ENCODE measurements around the gene OS9.

The OS9 gene

DNA sequence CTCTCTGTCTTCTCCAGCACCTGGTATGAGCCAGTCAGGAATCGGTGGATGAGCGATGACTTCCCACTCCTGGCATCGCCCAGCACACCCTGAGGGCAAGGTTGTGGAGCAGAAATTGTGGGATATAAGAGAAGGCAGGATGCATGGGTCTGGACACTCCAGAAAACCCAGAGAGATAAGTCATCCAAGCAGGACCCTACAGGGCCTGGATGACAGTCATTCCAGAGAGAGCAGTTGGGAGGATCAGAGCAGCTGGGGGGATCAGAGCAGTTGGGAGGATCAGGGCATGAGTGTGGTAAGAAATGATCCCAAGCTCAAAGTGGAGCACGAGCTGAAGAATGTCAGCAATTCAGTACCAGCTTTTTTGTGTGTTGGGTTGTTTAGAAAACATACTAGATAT lies 40.7 kb downstream of the OS9 start:
- no peak for FAIRE-seq
- no peak for DNase-seq (ENCODE audit: extremely low spot score, insufficient read length, low read depth)

DNA sequence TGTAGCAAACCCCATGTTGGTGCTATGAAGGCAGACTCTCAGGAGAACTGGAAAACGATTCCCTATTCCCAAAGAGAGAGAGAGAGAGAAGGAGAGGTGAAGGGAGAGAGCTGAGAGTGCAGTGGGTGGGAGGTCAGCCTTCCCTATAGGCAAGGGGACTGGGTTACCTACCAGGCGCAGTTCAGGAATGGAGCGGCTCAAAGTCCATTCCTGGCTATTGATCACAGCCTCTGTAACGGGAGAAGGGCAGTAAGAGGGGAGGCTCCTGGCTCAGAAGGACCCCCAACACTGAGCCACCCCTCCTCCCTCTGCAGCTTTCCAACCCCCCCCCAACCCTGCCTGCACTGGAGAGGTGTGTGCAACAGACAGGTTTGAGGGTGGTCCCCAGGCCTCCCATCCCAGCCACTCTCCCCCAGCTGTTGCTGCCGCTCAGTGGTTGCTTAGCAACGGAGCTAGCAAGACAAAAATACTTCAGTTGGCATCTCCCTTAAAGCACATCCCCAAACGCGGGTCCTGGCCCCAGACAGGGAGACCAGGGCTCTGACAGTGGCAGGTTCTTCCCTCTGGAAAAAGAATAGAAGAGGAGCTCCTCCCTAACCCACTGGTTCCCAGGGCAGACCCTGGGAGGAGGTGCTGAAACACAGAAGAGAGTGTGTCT lies 41.4 kb downstream of the OS9 start:
- DNase-seq (ENCODE audit: extremely low spot score, insufficient read length, low read depth) (no peak), FAIRE-seq (no peak)

DNA sequence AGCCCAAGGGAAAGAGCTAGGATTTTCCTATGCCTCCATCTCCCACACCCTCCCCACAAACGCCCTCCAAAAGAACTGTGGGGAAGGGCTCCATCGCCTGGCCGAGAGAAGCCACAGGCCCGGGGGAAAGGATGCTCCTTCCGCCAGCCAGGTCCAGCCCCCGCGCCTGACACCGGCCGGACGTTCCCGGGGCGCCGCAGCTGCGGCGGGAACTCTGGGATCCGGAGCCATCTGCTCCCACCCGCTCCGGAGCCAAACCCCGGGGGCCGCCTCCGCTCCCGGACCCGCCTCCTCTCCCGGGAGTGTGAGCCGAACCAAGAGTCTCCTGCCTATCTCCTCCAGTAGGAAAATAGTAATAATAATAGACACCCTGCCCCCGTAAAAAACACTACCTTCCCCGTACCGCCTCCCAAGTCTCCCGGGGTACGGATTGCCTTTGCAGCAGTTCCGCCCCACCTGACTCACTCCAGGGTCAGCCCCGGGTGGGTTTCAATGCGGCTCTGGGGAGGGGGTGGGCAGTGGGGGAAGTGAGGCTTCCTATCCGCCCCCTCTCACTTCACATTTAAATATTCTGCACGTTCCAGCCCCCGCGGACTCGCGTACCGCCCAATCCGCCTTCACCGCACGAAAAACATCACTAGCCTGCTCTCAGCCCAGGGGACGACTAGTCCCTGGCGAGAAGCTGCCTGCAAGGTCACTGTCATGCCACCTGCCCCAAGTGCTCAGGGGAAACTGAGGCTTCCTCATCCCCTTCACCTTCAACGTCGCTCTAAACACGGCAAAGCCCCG lies 42.2 kb downstream of the OS9 start:
- DNase-seq (ENCODE audit: extremely low spot score, insufficient read length, low read depth) (no peak), FAIRE-seq (no peak)

DNA sequence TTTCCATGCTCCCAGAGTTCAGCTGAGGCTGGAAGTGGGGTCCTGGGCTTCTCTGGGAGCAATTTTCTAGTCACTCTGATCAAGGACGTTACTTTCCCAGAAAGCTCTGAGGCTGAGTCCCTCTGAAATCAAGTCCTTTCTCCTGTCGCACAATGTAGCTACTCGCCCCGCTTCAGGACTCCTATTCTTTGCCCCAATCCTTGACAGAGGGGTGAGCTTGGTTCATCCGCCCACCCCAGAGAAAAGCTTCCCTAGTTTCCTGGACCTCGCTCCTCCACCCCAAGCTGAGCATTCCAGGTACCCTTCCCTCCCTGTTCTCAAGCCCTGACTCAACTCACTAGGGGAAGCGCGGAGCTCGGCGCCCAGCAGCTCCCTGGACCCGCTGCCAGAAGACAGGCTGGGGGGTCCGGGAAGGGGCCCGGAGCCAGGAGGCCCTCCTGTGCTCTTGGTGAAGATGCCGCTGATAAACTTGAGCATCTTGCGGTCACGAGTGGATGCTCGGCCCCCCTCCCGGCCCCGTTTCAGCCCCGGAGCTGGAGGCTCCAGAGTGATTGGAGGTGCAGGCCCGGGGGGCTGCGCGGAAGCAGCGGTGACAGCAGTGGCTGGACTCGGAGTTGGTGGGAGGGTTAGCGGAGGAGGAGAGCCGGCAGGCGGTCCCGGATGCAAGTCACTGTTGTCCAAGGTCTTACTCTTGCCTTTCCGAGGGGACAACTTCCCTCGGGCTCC lies 43.0 kb downstream of the OS9 start:
- FAIRE-seq (no peak), DNase-seq (ENCODE audit: extremely low spot score, insufficient read length, low read depth) (no peak)

DNA sequence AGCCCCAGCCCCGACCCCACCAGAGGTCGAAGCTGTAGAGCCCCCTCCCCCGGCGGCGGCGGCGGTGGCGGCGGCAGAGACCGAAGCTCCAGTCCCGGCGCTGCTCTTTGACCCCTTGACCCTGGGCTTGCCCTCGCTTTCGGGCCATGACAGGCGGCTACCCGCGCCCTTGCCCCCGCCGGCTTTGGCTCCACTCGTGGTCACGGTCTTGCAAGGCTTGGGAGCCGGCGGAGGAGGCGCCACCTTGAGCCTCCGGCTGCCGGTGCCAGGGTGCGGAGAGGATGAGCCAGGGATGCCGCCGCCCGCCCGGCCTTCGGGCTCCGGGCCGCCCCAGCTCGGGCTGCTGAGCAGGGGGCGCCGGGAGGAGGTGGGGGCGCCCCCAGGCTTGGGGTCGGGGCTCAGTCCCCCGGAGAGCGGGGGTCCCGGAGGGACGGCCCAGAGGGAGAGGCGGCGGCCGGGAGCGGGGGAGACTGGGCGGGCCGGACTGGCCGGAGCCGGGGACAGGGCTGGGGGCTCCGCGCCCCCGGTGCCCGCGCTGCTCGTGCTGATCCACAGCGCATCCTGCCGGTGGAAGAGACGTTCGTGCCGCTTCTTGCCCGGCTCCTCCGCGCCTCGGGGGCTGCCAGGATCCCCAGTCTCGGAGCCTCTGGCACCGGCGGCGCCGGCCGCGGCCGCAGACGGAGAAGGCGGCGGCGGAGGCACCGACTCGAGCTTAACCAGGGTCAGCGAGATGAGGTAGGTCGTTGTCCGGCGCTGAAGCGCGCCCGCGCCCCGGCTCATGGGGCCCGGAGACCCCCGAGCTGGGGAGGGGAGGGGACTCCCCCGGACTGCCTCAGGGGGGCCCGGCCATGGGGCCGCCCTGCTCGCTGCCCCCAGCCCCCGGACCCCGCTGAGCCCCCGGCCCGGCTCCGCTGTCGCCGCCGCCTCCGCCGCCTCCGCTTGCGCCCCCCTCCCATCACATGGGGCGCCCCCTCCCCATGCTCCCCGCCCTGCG lies 43.8 kb downstream of the OS9 start:
- DNase-seq (ENCODE audit: extremely low spot score, insufficient read length, low read depth) (no peak), FAIRE-seq (no peak)

DNA sequence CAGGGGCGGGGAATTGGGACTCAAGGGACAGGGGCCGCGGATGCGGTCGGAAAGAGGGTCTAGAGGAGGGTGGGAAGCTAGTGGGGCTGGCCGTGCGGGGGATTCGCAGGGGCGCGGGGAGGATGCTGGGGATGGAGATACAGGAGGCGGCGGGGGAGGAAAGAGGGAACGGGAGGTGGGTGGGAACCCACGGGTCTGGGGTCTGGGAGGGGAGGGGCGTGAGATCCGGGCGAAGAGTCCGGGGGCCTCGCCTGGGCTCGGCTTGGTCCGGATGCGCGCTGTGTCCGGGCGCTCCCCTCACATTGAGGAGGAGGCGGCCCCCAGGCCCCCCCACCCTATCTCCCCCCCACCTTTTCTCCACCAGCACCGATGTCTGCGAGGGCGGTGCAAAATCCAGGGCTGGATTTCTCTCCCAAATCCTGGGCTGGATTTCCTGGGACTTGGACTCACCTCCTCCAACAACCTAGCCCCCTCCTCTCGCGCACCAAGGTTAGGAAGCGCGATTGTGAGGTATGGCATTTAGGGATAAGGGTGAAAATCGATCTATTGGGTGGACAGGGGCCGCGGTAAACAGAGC lies 44.8 kb downstream of the OS9 start, which contains the start of gene AGAP2:
AGAP2 (minus strand) TSS at position 82 of the 577 bp plus-strand sequence. CDS start 496 bp downstream, outside the sequence.
- FAIRE-seq (no peak), DNase-seq (ENCODE audit: extremely low spot score, insufficient read length, low read depth) (no peak)

DNA sequence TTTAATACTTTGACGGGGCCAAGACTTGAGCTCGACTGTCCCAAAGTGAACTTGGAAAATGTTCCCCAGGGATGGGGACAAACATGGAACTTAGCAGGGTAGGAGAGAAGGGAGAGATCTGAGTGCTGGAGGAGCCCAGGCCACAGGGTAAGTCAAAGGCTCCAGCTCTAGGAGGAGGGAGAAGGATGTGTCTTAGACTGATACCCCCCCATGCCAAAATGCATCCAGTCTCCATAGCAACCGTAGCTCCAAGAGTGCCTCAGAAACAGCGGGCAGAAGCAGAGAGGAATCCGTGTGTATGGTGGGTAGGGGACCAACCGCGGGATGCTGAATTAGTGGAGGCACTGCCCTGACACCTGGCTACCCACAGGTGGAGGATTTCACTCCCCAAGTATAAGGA lies 45.5 kb downstream of the OS9 start:
- FAIRE-seq, result no peak
- DNase-seq (ENCODE audit: extremely low spot score, insufficient read length, low read depth), result no peak

DNA sequence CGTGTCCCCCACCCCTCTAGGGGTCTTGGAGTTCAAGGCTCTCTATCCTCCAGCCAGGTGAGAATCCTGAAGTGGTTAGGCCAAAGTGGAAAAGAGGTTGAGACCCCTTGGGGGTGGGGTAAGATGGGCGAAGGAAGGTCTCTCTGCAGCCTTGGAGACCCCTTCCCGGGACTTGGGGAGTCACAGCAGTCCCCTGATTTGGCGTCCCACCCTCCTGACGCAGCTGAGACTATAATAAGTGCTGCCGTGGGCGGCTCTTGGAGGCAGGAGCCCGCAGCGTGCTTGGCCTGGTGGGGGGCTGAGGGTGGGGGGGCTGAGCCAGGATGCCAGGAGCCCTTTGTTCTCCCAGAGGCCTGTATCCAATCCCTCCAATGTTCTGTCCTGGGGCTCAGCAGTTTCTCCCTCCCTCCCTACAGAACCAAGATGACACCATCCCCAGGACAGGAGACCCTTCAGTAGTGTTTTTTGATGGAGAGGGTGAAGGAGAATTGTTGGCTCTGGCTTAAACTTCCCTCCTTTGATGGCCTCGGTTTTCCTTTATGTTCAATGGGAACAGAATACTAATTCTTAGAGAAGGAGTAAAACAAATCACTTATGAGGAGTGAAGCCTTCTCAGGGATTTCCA lies 46.1 kb downstream of the OS9 start:
- no peak for FAIRE-seq
- DNase-seq (ENCODE audit: extremely low spot score, insufficient read length, low read depth), result no peak

DNA sequence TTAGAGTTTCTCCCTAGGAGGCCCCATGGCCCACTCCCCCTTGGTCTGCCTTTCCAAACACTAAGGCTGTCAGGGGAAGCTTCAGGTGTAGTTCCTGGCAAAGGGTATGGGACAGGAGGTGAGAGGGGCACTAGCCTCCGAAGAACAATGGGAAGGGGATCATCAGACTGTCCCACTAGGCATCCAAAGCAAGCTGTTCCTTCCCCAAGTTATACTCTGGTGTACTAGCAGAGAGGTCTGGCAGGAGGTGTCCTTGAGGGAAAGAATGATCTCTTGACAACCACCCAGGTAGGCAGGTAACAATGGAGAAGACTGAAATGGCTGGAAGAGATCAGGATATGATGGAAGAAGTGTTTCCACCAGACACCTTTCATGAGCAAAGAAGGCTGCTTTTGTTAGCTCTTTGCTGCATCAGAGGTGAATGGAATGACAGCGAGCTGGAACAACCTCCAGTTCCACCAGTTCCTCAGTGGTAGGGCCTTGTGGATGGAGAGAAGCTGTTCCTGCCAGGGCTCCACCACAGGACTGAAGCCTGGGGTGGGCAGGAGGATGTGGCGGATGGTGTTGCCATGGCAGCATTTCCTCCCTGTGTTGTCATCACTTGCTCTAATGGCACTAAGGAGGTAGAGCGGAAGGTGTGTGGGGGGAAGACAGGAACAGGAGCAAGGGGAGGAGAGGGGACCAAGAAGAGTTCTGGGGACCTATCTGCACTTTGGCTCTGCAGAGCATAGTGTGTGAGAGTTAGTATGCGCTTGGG lies 46.9 kb downstream of the OS9 start:
- FAIRE-seq, result peak; percentile 81
- DNase-seq (ENCODE audit: extremely low spot score, insufficient read length, low read depth), result peak; percentile 65

DNA sequence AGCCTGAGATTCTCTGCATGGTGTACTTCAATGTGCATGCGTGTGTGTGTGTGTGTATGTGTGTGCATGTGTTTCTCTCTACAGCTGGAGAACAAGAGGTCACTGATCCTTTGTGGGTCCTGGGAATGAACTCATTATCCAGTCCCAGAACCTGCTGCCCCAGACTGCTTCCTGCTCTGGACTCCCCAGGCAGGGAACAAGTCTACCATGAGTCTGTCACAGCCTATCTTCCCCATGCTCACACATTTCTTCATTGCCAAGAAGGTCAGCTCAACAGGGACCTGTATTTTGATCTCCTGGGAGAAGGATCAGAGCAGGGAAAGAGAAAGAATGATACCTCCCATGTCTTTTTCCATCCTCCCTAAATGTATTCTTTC lies 47.5 kb downstream of the OS9 start:
- FAIRE-seq (no peak), DNase-seq (ENCODE audit: extremely low spot score, insufficient read length, low read depth) (no peak)

DNA sequence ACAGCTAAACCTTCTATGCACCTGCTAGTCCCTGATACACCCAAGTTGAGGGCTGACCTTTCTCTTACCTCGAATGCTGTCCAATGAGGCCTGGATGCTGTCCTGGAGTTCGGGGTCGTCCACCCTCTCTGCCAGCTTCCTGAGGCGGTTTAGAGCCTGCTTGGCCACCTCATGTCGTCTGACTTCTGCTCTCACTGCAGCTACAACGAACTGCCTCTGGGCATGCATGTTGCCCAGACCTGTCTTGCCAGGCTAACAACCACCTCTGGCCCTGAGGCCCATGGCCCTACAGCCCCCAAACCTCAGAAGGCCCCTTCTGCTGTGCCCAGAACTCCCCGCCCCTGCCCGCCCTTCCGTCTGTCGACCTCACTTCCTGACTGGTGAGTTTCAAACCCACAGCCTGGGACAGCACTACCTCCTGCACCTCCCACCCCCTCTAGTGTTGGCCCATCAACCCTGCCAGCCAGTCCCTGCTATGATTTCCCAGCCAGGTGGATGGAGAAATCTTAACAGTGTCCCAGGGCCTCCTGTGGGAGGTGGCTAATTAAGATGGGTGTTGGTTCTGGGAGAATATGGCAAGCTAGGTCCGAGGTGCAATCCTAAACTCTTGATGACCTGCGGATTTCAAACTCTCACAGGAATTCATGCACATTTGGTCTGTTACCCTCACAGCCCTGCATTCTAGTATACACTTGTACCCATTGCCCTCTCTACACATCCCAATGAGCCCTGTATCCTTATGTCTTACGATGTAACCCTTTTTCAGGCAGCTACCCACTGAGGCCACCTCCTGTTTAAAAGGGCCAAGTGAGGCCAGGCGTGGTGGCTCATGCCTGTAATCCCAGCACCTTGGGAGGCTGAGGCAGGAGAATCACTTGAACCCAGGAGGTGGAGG lies 48.2 kb downstream of the OS9 start:
- FAIRE-seq, result peak; percentile 83
- peak; percentile 65 for DNase-seq (ENCODE audit: extremely low spot score, insufficient read length, low read depth)

DNA sequence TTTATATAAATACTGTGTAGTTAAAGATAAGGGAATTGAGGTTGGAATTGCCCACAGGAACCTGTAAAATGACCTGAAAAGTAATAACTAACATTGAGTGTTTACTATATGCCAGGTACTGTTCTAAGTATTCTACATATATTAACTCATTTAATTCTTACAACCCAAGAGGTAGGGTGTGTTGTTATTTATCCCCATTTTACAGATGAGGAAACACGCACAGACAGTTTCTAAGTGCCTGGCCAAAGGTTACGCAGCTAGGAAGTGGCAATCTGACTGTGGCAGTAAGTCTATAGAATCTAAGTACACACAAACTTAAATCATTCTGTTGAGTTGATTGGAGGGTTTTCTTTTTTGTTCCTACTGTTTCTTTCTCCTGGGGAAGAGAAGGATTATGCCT lies 49.8 kb downstream of the OS9 start:
- no peak for FAIRE-seq

DNA sequence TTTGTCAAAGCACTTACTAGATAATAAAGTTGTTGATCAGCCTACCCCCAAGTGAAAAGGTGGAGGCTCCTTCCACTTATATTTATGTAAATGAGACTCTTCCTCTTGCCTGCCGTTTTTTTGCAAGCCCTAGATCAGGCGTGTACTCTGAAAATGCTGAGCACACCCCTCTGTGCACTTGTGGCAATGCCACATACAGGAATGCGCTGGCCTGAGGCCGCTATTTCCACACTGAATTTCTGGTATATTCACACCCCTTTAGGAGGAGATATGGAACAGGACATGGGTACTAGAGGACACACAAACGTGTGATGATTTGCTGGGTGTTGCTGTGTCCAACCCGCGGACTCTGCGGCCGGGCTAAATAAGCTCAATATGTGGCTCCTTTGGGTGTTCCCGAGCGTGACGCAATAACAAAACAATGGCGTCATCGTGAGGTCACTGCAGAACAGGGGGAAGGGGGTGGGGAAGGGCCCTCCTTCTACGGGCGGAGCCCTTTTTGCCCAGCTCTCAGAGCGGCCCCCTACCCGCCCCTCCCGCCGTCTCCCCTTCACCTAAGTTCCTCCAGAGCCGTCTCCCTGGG lies 50.4 kb downstream of the OS9 start:
- FAIRE-seq, result no peak
- DNase-seq (ENCODE audit: extremely low spot score, insufficient read length, low read depth), result no peak

More for the DNA sequence above, 49.8 kb downstream of the OS9 start:
- no peak for DNase-seq (ENCODE audit: extremely low spot score, insufficient read length, low read depth)

DNA sequence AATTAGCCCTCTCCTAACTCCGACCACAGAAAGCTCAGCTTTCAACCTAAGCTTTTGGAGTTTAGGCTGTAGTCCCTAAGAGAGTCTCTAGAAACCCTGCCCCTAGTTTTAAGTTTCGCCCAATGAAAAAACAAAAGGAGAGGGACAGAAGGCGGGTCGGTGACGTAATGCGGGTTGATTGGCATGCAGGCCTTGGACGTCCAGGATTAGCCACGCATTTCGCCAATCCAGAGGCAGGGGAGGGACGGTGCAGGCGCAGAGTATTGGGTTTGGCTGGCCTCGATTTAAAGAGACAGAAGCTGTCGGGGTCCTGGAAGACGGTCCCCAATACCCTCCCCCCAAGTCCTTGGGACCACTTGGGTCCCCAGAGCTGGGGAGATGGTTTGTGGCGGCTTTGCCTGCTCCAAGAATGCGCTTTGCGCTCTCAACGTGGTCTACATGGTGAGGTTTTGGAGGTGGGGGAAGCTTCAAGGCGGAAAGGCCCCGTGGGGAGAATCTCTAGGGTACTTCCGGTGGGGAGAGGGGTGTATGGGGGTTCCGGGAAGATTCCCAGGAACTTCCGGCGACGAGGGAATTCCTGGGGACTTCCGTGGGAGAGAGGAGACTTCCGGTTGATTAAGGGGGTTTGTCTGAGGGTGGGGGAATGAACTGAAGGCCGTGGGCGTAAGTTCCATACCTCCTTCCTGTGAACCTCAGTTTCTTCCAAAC lies 51.0 kb downstream of the OS9 start, which contains the start of gene TSPAN31:
TSPAN31 (plus strand) TSS at position 263 of the 708 bp plus-strand sequence; CDS start at position 379, 116 bp downstream.
- FAIRE-seq, result peak; percentile 98
- peak; percentile 82 for DNase-seq (ENCODE audit: extremely low spot score, insufficient read length, low read depth)

DNA sequence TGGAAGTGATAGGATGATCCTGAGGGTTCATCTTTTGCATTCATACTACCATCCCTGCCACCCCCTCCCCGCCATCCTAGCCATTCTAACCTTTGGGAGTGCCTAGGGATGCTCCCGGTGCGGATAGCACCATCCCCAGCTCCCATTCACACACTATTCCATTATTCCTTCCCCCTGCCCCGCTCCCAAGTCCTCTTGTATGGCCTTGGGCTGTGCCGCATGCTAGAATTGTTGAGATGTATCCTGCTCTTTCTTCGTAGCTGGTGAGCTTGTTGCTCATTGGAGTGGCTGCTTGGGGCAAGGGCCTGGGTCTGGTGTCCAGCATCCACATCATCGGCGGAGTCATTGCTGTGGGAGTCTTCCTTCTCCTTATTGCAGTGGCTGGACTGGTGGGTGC lies 51.6 kb downstream of the OS9 start:
- DNase-seq (ENCODE audit: extremely low spot score, insufficient read length, low read depth) (no peak), FAIRE-seq (no peak)

DNA sequence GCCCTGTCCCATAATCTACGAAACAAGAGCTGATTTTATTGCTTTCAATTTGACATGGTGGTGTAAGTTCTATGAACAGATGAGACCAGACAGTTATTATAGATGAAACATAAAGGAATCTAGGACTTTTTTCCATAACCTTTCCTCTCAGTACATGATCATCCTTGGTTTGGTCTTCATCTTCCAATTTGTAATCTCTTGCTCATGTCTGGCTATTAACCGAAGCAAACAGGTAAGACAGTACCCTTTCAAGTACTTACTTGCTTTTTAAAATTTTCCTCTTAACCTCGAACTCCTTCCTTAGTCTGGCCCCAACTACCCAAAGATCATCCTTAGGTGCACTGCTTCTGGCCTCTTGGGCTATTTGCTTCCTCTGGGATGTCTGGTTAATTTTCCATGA lies 52.1 kb downstream of the OS9 start:
- no peak for FAIRE-seq
- DNase-seq (ENCODE audit: extremely low spot score, insufficient read length, low read depth), result no peak

Measured in GM18507 (cell line).